Embryonic facial prominence (tissue), 1 donor: ENCODE data around the gene PTPRE.

Experiments used
- DNase-seq: peaks from one replicate; pipeline ENCODE4 v3.0.0-alpha.2; 2016; ENCODE audit errors: extremely low spot score

PTPRE gene

DNA sequence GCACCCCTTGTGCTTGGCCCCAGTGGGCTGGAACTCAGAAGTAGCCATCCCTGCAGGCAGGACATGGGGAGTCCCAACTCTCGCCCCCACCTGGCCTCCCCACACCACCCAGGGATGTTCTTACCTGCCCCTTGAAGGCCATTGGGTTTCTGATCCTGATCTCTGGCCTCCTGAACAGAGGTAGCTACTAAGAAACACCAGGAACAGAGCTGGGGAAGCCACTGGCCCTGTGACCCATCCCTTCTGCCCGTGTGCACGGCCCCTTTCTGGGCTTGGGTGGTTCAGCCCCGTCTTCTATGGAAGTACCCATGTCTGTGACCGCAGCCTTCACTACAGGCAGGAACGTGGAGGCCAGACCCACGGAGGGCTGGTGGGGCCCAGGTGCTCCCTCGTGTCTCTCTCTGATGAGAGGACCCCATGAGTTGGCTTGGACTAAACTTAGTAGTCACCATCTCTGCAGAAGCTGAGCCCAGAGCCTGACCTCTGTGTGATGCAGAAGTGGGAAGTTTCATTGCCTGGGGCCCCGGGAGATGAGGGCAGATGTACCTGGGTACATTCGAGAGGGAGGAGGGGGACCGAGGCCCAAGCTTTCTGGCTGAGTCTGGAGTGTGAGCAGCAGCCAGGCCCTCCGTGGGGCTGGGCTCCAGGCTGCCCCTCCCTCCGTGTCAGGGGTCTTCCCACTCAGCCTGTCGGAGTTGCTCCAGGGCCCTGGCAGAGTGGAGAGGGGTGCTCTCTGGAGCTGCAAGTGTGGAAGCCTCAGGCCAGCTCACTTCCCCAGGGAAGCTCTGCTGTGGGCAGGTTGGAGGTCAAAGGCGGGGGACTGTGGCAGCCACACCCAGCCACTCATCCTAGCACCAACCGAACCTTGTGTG lies 138.3 kb downstream of the PTPRE start:
- no peak for DNase-seq

DNA sequence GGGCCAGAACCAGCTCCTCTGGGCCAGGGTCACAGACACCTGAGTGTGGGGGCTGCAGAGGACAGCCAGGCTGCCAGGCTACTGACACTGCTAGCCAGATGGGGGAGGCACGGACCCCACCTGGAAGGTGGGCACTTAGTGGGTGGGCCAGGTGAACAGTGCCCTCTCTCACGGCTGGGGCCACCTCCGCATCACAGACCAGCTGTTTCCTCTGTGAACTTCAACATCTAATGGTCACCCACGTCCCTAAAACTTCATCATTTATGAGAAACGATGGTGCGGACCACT lies 138.9 kb downstream of the PTPRE start:
- no peak for DNase-seq

DNA sequence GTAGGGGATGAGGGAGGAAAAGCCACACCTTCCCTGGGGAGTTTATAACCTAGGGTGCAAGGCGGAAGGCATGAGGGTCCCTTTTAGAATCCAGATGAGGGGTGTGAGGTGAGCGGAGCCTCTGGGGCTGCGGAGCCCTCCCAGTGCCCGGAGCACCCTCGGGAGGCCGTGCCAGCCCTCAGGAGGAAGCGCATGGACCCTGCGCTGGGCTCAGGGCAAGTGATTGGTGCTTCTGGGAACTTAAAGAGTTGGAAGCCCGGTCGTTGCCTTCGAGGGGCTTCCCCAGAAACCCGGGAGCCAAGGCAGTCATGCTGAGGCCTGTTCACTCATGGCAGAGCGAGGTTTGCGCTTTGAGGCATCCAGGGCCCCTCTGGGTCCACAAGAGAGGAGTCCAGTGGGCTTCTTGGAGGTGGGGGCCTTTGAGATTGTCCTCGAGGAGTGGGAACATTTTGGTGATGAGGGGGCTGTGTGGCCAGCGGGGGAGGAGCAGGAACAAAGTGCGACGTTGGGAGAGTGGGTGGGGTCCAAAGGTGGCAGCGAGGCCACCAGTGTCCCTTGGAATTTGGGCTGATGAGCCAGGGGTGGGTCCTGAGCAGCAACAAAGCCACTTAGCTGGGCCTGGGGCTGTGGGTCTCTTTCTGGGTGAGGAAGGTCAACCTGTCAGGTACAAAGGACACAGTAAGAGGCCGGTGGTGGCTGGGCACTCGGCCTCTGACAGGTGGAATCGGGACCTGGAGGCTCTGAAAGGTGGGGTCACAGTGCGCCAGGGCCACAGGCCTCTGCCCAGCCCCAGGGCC lies 139.5 kb downstream of the PTPRE start:
- no peak for DNase-seq

DNA sequence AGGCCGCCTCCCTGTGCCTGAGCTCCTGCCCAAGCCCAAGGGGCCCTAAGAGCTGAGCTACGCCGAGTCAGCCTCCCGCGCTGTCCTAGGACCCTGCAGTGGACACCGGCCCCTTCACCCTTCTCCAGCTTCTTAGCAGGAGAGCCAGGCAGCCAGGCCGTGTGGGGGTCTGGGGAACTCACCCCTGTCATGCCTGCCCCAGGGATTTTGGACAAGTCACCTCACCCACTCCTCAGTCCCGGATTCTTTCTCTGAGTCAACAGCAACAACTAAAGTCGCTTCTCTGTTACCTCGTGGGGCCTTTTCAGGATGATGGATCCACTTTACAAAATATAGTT lies 140.0 kb downstream of the PTPRE start:
- no peak for DNase-seq

DNA sequence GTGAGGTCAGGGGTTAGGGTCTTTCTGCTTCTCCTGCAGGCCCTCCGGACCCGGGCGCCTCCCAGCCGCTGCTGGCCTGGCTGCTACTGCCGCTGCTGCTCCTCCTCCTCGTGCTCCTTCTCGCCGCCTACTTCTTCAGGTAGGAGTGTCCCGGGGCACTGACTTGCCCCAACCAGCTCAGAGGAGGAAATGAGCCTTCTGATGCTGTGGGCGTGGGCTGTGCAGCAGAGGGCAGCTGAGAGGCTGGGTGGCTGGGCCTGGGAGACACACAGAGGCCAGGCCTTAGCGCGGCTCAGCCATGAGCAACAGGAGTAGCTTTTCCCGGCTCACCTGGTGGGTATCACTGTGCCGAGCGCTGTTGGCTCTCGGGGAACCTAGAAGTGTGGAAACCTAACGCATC lies 140.4 kb downstream of the PTPRE start:
- DNase-seq: no peak

DNA sequence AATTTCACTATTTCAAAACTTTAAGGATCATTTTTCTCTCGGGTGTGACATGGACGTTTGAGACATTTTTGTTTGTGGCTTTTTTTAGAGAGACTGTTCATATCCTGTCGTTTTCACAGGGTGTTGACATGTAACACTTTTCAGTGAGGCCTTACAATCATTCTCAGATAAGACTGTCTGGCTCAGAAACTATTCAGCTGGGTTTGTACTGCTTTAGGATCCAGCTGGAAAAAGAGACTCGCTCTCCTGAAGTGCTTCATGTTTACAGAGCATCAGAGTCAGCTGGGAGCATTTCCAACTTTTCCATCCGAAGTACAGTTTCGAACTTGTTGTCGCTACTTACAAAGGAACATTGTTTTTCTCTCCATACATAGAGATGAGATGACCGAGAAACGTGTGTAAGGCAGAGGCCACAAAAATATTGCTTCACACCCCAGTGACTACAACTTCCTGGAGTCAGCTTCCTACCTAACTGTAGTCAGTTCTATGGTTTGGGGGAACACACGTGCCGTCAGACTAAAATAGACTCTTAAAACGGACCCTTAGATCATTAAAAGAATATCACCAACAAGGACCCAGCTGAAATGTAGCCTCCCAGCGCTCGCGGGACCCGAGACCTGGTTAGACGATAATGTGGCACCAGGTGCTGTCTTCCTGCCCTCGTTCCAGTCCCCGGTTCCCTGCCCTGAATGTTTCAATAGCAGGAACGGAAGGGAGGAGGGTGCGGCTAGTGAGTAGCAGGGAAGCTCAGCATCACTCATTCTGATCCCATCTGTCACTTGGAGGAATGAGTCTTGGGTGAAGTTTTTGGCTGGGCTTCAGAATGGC lies 141.3 kb downstream of the PTPRE start:
- DNase-seq: no peak

DNA sequence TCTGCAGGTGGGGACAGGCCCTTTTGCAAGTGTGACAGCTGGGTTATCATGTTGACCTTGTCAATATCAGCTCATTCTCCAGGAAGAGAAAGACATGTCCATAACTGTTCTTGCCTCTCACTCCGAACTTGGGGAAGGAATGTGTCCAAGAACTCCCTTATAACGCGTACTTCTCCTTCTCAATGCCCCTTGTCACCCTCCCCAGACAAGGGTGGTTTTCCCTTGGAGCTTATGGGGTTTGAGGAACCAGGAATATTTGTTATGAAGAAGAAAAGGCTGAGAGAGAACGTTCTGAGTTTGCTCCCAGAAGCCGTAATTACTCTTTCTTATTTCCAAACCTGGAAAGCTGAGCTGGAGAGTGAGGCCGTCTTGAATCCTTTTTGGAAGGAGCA lies 141.9 kb downstream of the PTPRE start:
- no peak for DNase-seq

DNA sequence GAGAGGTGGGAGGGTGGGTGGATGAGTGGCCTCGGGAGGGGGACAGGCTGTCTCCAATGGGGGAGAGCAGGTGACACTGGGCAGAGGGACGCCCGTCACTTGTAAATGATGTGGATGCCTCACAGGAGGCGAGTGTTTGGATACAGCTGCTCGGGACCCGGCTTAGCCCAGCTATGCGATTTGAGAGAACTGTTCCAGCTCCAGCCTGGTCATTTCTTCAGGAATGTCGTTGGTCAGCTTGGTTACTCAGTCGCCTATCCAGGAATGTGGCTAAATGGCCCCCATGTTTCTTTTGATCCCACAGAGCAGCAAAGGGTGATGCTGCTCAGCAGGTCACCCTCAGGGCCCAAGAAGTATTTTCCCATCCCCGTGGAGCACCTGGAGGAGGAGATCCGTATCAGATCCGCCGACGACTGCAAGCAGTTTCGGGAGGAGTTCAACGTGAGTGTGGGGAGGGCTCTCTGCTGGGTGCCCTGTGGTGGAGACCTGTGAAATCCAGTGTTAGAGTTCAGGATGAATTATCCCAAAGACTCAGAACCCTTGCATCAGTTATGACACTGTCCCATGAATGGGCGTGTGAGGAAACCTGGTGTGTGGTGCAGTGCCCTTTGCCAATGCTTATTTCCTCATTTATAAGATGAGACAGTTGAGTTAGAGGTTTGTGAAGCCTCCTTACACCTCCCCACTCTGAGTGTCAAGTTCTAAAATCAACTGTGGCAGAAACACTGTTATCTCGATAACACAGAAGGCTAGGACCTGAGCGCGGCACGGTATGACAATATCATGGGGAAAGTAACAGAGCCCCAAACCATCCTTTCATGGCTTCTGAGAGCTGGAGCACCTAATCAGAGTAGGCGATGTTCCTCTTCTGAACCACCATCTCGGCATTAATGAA lies 142.6 kb downstream of the PTPRE start:
- no peak for DNase-seq

DNA sequence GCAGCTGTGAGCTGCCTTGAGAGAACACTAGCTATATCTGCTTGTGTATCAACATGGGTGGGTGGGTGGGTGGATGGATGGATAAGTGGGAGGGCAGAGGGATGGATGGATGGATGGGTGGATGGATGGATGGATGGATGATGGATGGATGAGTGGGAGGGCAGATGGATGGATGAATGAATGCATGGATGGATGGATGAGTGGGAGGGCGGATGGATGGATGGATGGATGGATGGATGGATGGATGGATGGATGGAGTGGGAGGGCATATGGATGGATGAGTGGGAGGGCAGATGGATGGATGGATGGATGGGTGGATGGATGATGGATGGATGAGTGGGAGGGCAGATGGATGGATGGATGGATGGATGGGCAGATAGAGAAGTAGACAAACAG lies 143.2 kb downstream of the PTPRE start:
- no peak for DNase-seq

DNA sequence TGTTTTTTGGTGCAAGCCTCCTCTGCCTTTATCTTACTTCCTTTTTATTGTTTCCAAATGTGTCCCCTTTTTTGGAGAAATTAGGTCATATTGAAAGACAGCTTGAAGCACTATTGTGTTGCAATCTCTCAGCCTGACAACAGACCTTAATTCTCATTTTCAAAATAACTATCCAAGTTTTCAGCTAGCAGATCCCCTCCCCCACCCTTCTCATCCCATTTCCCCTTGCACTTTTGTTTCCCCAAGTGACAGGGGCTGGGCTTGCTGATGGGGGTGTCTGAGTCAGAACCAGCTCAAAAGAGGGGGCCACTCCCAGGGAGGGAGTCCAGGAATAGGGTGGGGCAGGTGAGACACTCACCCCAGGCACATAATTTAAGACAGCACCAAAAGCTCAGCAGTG lies 144.0 kb downstream of the PTPRE start:
- no peak for DNase-seq

DNA sequence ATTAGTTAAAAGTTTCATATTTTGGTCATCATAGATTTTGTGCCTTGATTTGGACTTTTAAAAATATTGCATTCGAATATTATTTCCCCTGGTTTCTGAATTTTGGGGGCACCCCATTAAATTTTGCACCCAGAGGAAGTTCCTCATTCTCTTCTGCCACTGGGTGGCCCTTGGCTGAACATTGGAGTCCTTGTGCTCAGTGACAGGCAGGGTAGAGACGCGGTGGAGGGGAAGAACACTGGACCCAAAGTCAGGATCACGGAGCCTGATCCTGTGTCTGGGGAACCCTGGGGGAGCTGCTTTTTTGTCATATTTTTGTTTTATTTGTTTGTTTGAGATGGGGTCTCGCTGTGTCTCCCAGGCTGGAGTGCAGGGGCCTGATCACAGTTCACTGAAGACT lies 144.6 kb downstream of the PTPRE start:
- DNase-seq: no peak

DNA sequence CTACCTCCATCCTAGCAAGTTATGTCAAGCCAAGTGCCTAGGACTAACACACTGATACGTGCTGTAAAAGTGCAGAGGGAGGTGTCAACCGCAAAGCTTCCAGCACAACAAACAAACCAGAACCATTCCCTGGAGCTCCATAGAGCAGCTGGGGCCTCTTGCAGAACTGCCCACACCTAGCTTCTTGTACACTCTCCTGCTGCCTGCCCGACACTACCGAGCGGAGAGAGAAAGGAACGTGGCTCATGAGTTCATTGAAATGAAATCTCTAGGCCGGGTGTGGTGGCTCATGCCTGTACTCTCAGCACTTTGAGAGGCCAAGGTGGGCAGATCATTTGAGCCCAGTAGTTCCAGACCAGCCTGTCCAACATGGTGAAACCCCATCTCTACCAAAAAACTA lies 145.8 kb downstream of the PTPRE start:
- no peak for DNase-seq

DNA sequence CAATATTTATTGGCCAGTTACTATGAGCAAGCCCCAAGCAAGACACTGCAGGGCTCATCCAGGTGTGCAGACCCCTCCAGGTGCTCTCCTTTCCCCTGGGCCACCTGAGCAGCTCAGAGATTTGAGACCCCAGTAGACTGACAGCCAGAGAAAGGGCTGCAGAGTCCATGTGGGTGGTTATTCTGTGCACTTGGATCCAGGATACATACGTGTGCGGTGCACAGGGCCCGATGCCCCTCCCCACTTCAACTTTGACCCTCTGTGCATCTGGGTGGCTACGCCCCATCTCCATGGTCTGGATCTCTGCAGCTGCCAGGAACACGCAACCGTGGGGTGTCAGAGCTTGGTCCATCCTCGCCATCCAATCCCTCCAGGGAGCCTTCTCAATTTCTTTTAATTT lies 146.5 kb downstream of the PTPRE start:
- DNase-seq: no peak

DNA sequence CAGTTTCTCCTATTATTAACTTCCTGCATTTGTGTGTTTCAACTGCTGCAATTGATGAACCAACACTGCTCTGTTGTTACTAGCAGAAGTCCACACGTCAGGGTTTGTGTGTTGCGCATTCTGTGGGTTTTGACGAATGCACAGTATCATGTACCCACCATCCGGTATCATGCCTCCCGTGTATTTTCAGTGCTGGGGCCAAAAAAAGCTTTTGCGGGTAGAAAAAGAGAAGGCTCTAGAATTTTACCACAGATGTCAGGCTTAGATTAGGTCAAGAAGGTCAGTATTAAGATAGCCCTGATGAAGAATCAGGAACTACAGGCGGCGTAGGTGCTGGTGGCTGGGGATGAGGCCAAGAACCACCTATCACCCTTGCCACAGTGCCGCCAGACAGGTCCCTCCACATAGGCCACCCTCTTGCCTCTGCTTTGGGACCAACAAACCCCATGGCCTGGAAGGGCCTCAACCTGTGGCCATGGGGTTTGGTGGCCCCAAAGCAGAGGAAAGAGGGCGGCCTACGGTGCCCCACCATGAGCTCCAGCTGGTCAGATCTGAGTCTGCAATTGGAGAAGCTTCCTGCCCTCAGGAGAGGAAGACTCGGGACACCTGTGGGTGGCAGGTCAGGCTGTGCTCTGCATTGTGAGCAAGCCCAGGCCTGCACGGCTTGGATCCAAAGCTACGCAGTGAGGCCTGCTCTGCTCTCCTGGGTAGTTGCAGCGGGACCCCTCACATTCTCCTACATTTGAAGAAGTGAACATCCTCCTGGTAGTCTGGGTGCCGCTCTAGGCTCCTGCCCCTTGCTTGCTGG lies 147.5 kb downstream of the PTPRE start:
- no peak for DNase-seq

DNA sequence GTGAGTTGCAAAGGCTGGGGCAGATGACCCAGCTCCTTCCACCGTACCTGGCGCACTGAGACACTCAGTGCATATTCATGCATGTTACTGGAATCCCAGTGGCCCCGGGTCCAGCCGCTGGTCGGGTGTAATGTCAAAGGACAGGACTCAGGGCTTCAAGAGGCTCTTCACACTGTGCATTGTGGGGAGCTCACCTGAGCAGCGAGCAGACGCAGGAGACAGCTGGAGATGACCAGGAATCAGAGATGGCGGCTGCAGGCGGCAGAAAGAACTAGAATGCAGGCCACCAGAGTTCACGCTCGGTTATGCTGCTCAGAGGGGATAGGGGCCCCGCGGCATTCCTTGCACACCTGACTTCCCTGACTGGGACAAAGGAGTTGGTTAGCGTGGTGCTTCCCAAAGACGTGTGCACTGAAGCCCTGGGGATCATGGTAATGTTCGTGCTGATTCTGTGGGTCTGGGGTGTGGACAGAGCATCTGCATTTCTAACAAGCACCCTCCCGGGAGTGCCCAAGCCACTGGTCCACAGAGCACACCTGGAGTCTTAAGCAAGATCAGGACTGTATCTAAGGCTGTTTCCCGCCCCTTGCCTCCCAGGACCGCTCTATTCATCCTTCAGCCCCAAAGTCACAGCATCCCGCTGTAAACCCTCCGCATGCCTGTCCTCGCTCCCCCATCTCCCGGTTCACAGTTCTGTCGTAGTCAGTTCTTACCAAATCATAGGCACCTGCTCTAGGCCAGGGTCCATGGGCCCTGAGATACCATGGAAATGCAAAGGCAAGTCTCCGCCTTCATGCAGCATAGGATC lies 148.4 kb downstream of the PTPRE start:
- DNase-seq: no peak

DNA sequence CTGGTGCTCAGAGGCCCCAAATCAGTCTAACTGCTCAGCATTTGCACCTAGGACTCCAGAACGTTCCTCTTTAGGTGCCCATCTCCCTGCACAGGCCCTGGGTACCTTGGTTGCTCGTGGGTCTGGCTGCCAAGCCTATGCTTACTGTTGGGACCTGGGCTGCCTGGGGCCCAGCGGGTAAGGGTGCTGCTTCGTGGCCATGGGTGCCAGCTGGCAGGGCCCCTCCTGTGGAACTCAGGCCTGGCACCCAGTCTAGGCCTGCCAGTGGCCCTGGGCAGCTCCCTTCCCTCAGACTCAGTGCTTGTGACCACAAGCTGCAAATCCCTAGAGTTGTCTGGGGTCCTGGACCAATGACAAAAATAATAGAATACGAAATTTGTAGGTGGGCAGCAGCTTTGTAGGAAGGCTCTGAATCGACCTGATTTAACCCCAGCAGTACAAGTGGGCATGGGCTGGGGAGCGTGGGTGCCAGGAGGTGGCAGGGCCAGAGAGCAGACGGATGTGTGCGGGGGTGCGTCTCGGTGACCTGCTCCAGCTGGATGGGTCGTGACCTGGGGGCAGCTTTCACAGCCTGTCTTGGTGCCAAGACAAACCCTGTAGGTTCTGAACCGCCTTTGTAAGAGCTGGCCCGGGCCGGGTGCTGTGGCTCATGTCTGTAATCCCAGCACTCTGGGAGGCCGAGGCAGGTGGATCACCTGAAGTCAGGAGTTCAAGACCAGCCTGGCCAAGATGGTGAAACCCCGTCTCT lies 149.6 kb downstream of the PTPRE start:
- DNase-seq: no peak

DNA sequence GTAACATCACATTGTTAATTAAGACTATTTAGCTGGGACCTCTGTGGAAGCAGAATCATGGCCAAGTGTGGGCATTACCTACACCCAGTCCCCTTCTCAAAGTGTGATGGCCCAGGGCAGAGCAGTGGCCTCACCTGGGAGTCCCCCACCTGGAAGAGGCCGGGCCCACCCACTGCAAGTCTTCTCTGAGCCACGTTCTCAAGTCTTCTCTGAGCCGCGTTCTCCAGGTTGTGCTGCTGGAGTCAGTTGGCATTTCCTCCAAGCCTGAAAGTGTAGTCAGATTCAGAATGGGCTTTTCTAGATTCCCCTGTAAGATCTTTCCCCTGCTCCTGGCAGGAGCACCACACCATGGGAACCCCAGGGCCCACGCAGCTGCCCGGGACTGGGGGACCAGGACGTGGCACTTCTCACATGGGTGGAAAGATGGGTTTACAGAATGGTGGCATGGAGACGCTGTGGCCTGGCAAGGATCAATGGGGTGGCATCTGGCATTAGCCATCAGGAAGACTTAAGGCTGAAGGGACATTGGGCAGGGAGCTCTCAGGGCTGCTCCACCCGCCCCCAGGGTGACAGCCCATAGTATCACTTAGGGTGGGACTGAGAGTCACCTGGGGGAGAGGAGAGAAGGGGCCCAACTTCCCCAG lies 151.3 kb downstream of the PTPRE start:
- DNase-seq: no peak

DNA sequence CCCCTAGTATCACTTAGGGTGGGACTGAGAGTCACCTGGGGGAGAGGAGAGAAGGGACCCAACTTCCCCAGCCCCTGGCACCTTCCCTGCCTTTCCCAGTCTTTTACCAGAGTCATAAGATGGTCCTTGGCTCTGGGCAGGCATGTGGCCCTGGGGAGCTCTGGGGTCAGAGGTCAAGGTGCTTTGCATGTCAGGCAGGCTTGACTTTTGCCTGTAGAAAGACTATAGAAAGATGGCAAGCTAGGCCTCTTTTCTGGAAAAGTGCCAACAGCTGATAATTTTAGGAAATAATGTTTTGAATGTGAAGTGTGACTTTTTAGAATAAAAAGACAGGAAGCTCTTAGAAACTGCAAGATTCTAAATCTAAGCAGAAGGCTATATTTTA lies 151.8 kb downstream of the PTPRE start:
- no peak for DNase-seq
